ENCODE data around the gene FAM236A.
"Not testable (repeated sequence)": the region's sequence is repeated elsewhere in the genome, so short reads cannot be mapped to it uniquely, and the experiment has no call there.

Gene FAM236A

GRCh38 chrX:72937906-72938305, at the start of gene FAM236A:
FAM236A (plus strand) TSS chrX:72938206; CDS start chrX:72938263, 57 bp downstream.
- DNase-seq (ENCODE audit: low read depth, low spot score): not testable (repeated sequence)

- not testable (repeated sequence) for DNase-seq (ENCODE audit: low read depth, low spot score)
These were observed 48.3 kb upstream of the FAM236A start for GRCh38 chrX:72889740-72890139.

- DNase-seq (ENCODE audit: low read depth, low spot score): not testable (repeated sequence)
These were observed 25.7 kb upstream of the FAM236A start, which contains the start of gene FAM236C for GRCh38 chrX:72912315-72912714. FAM236C (plus strand) TSS chrX:72912615; CDS start chrX:72912715, 100 bp downstream.

- DNase-seq (ENCODE audit: low read depth, low spot score): not testable (repeated sequence)
These were observed 21.9 kb upstream of the FAM236A start for GRCh38 chrX:72916096-72916495.

- DNase-seq (ENCODE audit: low read depth, low spot score): not testable (repeated sequence)
These were observed 5.7 kb upstream of the FAM236A start for GRCh38 chrX:72932283-72932682.

- DNase-seq (ENCODE audit: low read depth, low spot score): not testable (repeated sequence)
These were observed 1.6 kb upstream of the FAM236A start for GRCh38 chrX:72936455-72936854.

- DNase-seq (ENCODE audit: low read depth, low spot score): not testable (repeated sequence)
These were observed 1.0 kb upstream of the FAM236A start for GRCh38 chrX:72936882-72937455.

GRCh38 chrX:72942272-72942671, 4.3 kb downstream of the FAM236A start:
- not testable (repeated sequence) for DNase-seq (ENCODE audit: low read depth, low spot score)

GRCh38 chrX:72943035-72943818, 5.2 kb downstream of the FAM236A start:
- not testable (repeated sequence) for DNase-seq (ENCODE audit: low read depth, low spot score)

GRCh38 chrX:72943819-72944169, 5.8 kb downstream of the FAM236A start, which contains the start of gene DMRTC1:
DMRTC1 (minus strand) TSS chrX:72943837; CDS start chrX:72875694, 68,143 bp downstream.
- DNase-seq (ENCODE audit: low read depth, low spot score): not testable (repeated sequence)

- DNase-seq (ENCODE audit: low read depth, low spot score): not testable (repeated sequence)
These were observed 22.0 kb downstream of the FAM236A start for GRCh38 chrX:72959971-72960370.

- not testable (repeated sequence) for DNase-seq (ENCODE audit: low read depth, low spot score)
These were observed 33.9 kb downstream of the FAM236A start for GRCh38 chrX:72971859-72972258.

GRCh38 chrX:72974885-72975284, 36.9 kb downstream of the FAM236A start:
- not testable (repeated sequence) for DNase-seq (ENCODE audit: low read depth, low spot score)

GRCh38 chrX:72980894-72981469, 43.0 kb downstream of the FAM236A start:
- not testable (repeated sequence) for DNase-seq (ENCODE audit: low read depth, low spot score)

Measured in brain pericyte (primary cell).